ENCODE data around the gene PELO.
"Not testable (repeated sequence)": the region's sequence is repeated elsewhere in the genome, so short reads cannot be mapped to it uniquely, and the experiment has no call there.

The PELO gene

DNA sequence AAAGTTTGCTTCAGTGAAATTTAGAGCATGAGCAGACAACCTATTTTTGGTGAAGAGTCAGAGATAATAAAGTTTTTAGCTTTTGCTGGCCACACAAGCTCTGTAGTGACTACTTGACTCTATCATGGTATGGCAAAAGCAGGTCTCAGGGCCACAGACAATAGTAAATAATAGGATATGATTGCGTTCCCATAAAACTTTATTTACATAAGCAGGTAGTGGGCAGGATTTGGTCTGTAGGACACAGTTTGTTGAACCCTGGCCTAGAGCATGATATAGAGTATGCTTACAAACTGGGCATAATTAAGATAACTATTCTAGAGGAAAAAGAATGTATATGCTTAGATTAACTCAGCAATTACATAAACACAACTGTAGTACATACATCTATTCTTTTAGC is 30.1 kb downstream of the PELO start:
- Histone ChIP-seq H3K27me3 (ENCODE audit: control insufficient read depth, insufficient read depth, low read length) (no peaks in the 10 kb centered on the region), H3K9me3 (replicated peaks; ENCODE audit: low read length) (no peaks in the 10 kb centered on the region), H3K4me2 (ENCODE audit: low read length) (no peak overlapping the region), H3K36me3 (ENCODE audit: insufficient read depth, low read length) (no peaks in the 10 kb centered on the region), H3K4me3 (ENCODE audit: low read length) (no peak overlapping the region), H3K9ac (ENCODE audit: low read depth, low read length) (no peak overlapping the region), H3K4me1 (ENCODE audit: control insufficient read depth, insufficient read depth, low read length) (peaks cover 13% of the 10 kb centered on the region)

DNA sequence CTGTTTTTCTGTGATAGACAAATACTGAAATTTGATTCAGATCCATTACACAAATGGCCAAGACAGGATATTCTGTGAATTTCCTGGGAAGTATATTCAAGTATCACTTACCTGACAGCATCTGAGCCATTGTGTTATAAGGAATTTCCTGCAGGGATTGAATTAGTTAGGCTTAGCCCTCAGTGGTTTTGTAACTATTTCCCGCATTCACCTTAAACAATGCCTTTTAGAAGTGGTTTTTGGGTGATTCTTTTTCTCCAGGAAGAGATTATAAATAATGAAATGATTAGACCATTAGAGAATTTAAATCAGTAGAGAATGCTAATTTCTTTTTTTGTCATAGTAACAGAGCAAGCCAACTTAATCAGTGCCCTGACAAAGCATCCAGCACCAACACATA is 30.6 kb downstream of the PELO start:
- H3K4me3 ChIP-seq (ENCODE audit: low read length) = no peak overlapping the region
- H3K9ac ChIP-seq (ENCODE audit: low read depth, low read length) = no peak overlapping the region
- H3K9me3 ChIP-seq (replicated peaks; ENCODE audit: low read length) = no peaks in the 10 kb centered on the region
- H3K4me1 ChIP-seq (ENCODE audit: control insufficient read depth, insufficient read depth, low read length) = peaks cover 13% of the 10 kb centered on the region
- H3K4me2 ChIP-seq (ENCODE audit: low read length) = no peak overlapping the region
- H3K36me3 ChIP-seq (ENCODE audit: insufficient read depth, low read length) = no peaks in the 10 kb centered on the region
- no peaks in the 10 kb centered on the region for H3K27me3 ChIP-seq (ENCODE audit: control insufficient read depth, insufficient read depth, low read length)

DNA sequence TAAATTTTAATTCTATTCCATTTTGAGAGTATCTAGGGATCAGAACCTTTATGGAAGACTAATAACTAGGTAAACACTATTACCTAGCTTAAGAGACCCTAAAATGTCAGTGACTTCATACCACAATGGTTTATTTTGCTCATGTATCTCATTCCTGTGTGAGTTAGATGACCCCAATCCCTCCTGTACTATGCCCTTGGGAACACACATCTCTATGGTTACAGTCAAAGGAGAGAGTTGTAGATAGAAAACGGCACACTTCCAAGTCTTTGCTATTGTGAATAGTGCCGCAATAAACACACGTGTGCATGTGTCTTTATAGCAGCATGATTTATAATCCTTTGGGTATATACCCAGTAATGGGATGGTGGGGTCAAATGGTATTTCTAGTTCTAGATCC is 31.1 kb downstream of the PELO start:
- not testable (repeated sequence) for H3K4me2 ChIP-seq (ENCODE audit: low read length); H3K27me3 ChIP-seq (ENCODE audit: control insufficient read depth, insufficient read depth, low read length); H3K36me3 ChIP-seq (ENCODE audit: insufficient read depth, low read length)

DNA sequence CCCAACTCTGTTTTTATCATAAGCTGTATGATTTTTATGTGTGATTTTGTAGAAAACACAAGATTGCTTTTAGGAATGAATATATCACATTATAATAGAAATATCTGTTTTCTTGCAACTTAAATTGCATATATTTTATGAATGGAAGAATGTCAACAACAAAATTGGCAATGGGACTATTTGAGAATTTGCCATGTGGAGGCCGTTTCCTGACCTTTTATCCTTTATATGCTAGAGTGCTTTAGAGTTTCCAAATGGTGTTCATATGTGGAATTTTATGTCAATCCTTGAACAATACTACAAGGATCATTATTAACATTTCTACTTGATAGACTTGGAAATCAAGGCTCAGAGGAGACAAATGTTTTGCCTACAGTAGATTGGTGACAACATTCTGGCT is 34.2 kb downstream of the PELO start:
- Histone ChIP-seq H3K9me3 (replicated peaks; ENCODE audit: low read length) (no peaks in the 10 kb centered on the region), H3K36me3 (ENCODE audit: insufficient read depth, low read length) (no peaks in the 10 kb centered on the region), H3K9ac (ENCODE audit: low read depth, low read length) (no peak overlapping the region), H3K4me3 (ENCODE audit: low read length) (no peak overlapping the region), H3K4me1 (ENCODE audit: control insufficient read depth, insufficient read depth, low read length) (peaks cover 6% of the 10 kb centered on the region), H3K27me3 (ENCODE audit: control insufficient read depth, insufficient read depth, low read length) (no peaks in the 10 kb centered on the region), H3K4me2 (ENCODE audit: low read length) (no peak overlapping the region)

More for the DNA sequence above, 31.1 kb downstream of the PELO start:
- not testable (repeated sequence) for H3K9me3 ChIP-seq (replicated peaks; ENCODE audit: low read length); H3K4me3 ChIP-seq (ENCODE audit: low read length); H3K9ac ChIP-seq (ENCODE audit: low read depth, low read length)
- peaks cover 11% of the 10 kb centered on the region for H3K4me1 ChIP-seq (ENCODE audit: control insufficient read depth, insufficient read depth, low read length)

DNA sequence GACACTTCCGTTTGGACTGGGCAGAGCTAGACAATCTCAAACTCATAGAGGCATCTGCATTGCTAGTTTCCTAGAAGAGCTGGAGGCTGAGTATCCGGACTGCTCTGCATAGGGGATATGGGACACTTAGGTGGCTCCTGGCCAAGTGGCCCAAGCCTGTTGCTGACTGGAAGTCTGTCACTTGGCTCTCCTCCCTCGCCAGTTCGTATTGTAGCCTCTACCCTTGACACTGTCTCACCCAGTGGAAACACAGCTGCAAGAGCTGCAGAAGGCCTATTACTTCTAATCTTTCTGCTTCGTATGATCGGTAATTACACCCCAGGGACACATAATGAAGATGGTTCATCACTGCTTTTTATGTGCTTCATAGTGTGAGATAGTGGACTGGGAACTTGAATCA is 34.7 kb downstream of the PELO start:
- no peaks in the 10 kb centered on the region for H3K9me3 ChIP-seq (replicated peaks; ENCODE audit: low read length)
- H3K4me2 ChIP-seq (ENCODE audit: low read length) = no peak overlapping the region
- H3K36me3 ChIP-seq (ENCODE audit: insufficient read depth, low read length) = no peaks in the 10 kb centered on the region
- peaks cover 6% of the 10 kb centered on the region for H3K4me1 ChIP-seq (ENCODE audit: control insufficient read depth, insufficient read depth, low read length)
- H3K9ac ChIP-seq (ENCODE audit: low read depth, low read length) = no peak overlapping the region
- H3K4me3 ChIP-seq (ENCODE audit: low read length) = no peak overlapping the region
- H3K27me3 ChIP-seq (ENCODE audit: control insufficient read depth, insufficient read depth, low read length) = no peaks in the 10 kb centered on the region

DNA sequence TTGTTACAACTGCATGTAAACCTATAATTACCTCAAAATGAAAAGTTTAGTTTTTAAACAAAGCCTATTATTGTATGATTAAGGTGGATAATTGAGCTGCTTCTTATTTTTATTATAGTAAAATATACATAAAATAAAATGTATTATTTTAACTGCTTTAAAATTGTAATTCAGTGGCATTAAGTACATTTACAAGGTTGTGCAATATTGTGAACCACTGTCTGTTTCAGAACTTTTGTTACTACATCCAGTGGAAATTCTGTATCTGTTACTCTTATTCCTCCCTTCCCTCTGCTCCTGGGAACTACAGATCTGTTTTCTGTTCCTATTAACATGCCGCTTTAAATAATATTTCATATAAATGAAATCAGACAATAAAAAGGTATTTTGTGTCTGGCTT is 37.1 kb downstream of the PELO start:
- Histone ChIP-seq H3K4me3 (ENCODE audit: low read length) (no peak overlapping the region), H3K4me1 (ENCODE audit: control insufficient read depth, insufficient read depth, low read length) (peaks cover 6% of the 10 kb centered on the region), H3K9me3 (replicated peaks; ENCODE audit: low read length) (no peaks in the 10 kb centered on the region), H3K4me2 (ENCODE audit: low read length) (no peak overlapping the region), H3K9ac (ENCODE audit: low read depth, low read length) (no peak overlapping the region), H3K36me3 (ENCODE audit: insufficient read depth, low read length) (no peaks in the 10 kb centered on the region), H3K27me3 (ENCODE audit: control insufficient read depth, insufficient read depth, low read length) (no peaks in the 10 kb centered on the region)

DNA sequence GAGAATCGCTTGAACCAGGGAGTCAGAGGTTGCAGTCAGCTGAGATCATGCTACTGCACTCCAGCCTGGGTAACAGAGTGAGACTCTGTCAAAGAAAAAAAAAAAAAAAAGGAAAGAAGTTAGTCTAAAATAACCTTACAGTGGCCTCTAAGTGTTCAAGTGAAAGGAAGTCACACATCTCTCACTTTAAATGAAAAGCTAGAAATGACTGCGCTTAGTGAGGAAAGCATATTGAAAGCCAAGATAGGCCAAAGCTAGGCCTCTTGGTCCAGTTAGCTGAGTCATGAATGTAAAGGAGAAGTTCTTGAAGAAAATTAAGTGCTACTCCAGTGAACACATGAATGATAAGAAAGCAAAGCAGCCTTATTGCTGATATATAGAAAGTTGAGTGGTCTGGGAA is 38.1 kb downstream of the PELO start:
- Histone ChIP-seq H3K4me3 (ENCODE audit: low read length) (no peak overlapping the region), H3K27me3 (ENCODE audit: control insufficient read depth, insufficient read depth, low read length) (no peaks in the 10 kb centered on the region), H3K36me3 (ENCODE audit: insufficient read depth, low read length) (no peaks in the 10 kb centered on the region), H3K9ac (ENCODE audit: low read depth, low read length) (no peak overlapping the region), H3K9me3 (replicated peaks; ENCODE audit: low read length) (no peaks in the 10 kb centered on the region), H3K4me1 (ENCODE audit: control insufficient read depth, insufficient read depth, low read length) (peaks cover 6% of the 10 kb centered on the region), H3K4me2 (ENCODE audit: low read length) (no peak overlapping the region)

DNA sequence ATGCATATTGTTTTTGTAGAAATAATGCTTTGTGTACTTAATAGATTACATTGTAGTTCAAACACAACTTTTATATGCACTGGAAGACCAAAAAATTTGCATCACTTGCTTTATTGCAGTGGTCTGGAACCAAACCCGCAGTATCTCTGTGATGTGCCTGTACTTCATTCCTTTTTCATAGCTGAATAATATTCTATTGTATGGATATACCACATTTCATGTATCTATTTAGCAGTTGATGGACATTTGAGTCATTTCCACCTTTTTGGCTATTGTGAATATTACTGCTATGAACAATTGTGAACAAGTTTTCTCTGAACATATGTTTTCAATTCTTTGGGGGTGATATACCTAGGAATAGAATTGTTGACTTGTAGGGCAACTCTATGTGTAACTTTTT is 40.1 kb downstream of the PELO start:
- no peaks in the 10 kb centered on the region for H3K36me3 ChIP-seq (ENCODE audit: insufficient read depth, low read length)
- H3K4me2 ChIP-seq (ENCODE audit: low read length) = no peak overlapping the region
- peaks cover 8% of the 10 kb centered on the region for H3K4me1 ChIP-seq (ENCODE audit: control insufficient read depth, insufficient read depth, low read length)
- H3K4me3 ChIP-seq (ENCODE audit: low read length) = no peak overlapping the region
- H3K27me3 ChIP-seq (ENCODE audit: control insufficient read depth, insufficient read depth, low read length) = no peaks in the 10 kb centered on the region
- no peak overlapping the region for H3K9ac ChIP-seq (ENCODE audit: low read depth, low read length)
- H3K9me3 ChIP-seq (replicated peaks; ENCODE audit: low read length) = no peaks in the 10 kb centered on the region

DNA sequence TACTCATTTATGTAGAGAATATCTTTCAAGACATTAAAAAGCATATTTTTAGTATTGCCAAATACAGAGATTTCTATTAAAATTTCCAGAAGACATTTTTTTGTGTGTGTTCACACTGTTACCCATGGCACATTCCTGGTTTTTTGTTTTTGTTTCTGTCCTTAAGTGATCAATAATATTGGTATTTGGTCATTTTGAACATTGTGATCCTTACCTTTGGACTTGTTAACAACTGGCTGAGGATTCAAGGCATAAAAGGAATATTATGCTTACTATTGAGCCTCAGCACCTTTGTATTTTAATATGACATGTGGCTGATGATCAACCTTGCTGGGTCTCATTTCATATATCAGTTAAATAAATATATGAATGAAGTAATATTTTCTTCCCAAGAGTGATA is 41.9 kb downstream of the PELO start:
- Histone ChIP-seq H3K9me3 (replicated peaks; ENCODE audit: low read length) (no peaks in the 10 kb centered on the region), H3K27me3 (ENCODE audit: control insufficient read depth, insufficient read depth, low read length) (no peaks in the 10 kb centered on the region), H3K4me2 (ENCODE audit: low read length) (no peak overlapping the region), H3K4me3 (ENCODE audit: low read length) (no peak overlapping the region), H3K4me1 (ENCODE audit: control insufficient read depth, insufficient read depth, low read length) (peaks cover 8% of the 10 kb centered on the region), H3K36me3 (ENCODE audit: insufficient read depth, low read length) (no peaks in the 10 kb centered on the region), H3K9ac (ENCODE audit: low read depth, low read length) (no peak overlapping the region)

DNA sequence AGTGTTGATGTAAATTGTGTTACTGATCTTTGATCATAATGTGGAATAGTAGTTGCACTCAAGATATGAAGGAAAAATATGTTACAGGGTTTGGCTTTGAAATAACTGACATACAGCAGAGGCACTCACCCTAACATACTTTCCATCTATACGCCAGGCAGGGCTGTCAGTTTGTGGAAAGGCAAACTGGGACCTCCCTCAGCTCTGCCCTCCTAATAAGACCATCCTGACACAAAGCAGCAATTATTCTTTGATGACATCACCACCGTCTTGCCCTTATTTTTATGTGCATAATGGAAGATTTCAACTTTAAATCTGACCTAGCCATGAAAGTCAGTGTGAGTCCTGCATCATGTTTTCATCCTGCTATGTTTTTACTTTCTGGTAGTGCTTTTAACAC is 42.9 kb downstream of the PELO start:
- no peaks in the 10 kb centered on the region for H3K9me3 ChIP-seq (replicated peaks; ENCODE audit: low read length)
- H3K4me3 ChIP-seq (ENCODE audit: low read length) = no peak overlapping the region
- peaks cover 8% of the 10 kb centered on the region for H3K4me1 ChIP-seq (ENCODE audit: control insufficient read depth, insufficient read depth, low read length)
- no peaks in the 10 kb centered on the region for H3K36me3 ChIP-seq (ENCODE audit: insufficient read depth, low read length)
- H3K9ac ChIP-seq (ENCODE audit: low read depth, low read length) = no peak overlapping the region
- no peak overlapping the region for H3K4me2 ChIP-seq (ENCODE audit: low read length)
- H3K27me3 ChIP-seq (ENCODE audit: control insufficient read depth, insufficient read depth, low read length) = no peaks in the 10 kb centered on the region

DNA sequence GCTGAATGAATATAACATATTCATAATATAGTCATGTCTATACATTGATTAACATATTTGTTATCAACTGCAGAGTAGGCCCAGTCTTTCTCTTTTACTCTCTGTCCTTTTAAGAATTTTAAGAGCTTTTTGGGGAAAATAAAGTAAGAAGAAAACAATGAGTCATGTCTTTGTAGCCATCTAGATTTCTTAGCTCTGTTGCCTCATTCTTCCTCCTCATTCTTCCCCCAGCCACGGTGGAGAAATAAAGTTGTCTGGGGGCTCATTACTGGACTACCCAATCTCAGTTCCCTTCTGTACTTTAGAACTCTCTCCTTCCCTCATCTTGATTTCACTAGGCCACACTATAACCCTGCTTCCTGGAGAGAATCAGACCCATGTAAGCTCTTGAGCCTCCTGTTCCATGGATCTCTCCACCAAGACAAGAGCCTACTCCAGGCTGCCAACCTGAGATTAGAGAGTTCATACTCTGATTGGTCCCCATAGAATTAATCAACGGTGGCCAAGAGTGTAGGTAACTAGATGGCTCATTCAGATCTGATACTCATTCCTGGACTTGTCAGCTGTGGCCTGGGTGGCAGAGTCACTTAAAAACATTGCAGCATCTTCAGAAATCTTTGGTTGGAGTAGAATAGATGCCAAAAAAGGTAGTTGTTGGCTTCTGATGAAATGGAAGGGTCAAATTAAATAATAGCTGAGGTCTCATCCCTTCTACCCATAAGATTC is 44.2 kb downstream of the PELO start:
- H3K4me3 ChIP-seq (ENCODE audit: low read length) = no peak overlapping the region
- H3K4me1 ChIP-seq (ENCODE audit: control insufficient read depth, insufficient read depth, low read length) = peaks cover 13% of the 10 kb centered on the region
- no peak overlapping the region for H3K9ac ChIP-seq (ENCODE audit: low read depth, low read length)
- H3K27me3 ChIP-seq (ENCODE audit: control insufficient read depth, insufficient read depth, low read length) = no peaks in the 10 kb centered on the region
- no peak overlapping the region for H3K4me2 ChIP-seq (ENCODE audit: low read length)
- H3K9me3 ChIP-seq (replicated peaks; ENCODE audit: low read length) = no peaks in the 10 kb centered on the region
- H3K36me3 ChIP-seq (ENCODE audit: insufficient read depth, low read length) = no peaks in the 10 kb centered on the region

DNA sequence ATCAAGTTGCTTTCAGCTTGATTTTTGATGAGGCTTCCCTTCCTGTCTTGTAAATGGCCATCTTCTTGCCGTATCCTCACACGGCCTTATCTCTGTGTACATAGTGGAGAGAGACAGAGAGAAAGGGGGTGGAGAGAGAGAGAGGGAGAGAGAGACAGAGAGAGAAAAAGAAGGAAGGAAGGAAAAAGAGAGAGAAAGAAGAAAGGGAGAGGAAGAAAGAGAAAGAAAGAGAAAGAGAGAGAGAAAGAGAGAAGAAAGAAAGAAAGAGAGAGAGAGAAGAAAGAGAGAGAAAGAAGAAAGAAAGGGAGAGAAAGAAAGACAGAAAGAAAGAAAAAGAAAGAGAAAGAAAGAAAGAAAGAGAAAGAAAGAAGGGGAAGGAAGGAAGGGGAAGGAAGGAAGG is 46.6 kb downstream of the PELO start:
- Histone ChIP-seq H3K4me2 (ENCODE audit: low read length) (no peak overlapping the region), H3K4me1 (ENCODE audit: control insufficient read depth, insufficient read depth, low read length) (peaks cover 33% of the 10 kb centered on the region), H3K4me3 (ENCODE audit: low read length) (no peak overlapping the region), H3K27me3 (ENCODE audit: control insufficient read depth, insufficient read depth, low read length) (no peaks in the 10 kb centered on the region), H3K36me3 (ENCODE audit: insufficient read depth, low read length) (no peaks in the 10 kb centered on the region), H3K9me3 (replicated peaks; ENCODE audit: low read length) (no peaks in the 10 kb centered on the region), H3K9ac (ENCODE audit: low read depth, low read length) (no peak overlapping the region)
